ENCODE results near the gene FCAMR. TPM values are rescaled to one million over a fixed set of nuclear protein-coding genes. Genes with fewer than 3 reads are reported as not detected.

The FCAMR gene
- total RNA-seq, 2 experiments from 2014 or later, result not detected

DNA sequence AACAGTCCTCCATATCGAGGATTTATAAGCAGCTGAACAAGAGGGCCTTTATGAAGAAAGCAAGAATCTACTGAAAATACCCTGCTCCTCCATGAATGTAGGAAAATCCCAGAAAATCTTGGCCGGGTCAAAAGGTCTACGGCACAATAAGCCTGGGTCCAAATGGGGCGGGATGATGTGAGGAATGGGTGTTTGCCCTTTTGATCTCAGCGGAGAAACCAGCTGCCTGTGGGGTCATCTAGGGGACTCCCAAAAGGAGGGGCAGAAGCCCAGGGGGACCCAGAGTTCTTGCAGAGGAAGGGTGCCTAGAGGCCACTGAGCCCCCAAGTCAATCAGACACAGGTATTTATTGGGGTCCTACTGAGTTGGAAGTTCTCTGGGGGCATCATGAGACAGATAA, 12.6 kb downstream of the FCAMR start:
- DNase-seq (no peak), ATAC-seq (no peak)
- no peaks in the 10 kb centered on the region for H3K36me3 Mint-ChIP-seq (ENCODE audit: low read depth)
- ChIA-PET CTCF (interaction anchor here (2.0 to 2.1 kb wide), 2 partner anchors 24 to 93 kb away, joined by 4 to 7 read pairs; partner anchors contain the start of gene IL20), POLR2A (no interaction called here)
- no peaks in the 10 kb centered on the region for H3K9me3 Mint-ChIP-seq
- H3K27me3 Mint-ChIP-seq, result no peaks in the 10 kb centered on the region
- TF ChIP-seq, protein P1, sequence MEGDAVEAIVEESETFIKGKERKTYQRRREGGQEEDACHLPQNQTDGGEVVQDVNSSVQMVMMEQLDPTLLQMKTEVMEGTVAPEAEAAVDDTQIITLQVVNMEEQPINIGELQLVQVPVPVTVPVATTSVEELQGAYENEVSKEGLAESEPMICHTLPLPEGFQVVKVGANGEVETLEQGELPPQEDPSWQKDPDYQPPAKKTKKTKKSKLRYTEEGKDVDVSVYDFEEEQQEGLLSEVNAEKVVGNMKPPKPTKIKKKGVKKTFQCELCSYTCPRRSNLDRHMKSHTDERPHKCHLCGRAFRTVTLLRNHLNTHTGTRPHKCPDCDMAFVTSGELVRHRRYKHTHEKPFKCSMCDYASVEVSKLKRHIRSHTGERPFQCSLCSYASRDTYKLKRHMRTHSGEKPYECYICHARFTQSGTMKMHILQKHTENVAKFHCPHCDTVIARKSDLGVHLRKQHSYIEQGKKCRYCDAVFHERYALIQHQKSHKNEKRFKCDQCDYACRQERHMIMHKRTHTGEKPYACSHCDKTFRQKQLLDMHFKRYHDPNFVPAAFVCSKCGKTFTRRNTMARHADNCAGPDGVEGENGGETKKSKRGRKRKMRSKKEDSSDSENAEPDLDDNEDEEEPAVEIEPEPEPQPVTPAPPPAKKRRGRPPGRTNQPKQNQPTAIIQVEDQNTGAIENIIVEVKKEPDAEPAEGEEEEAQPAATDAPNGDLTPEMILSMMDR (IDR thresholded peaks at IDR 0.05), result no peak
- H3K4me3 Mint-ChIP-seq, result no peak overlapping the region
- intact Hi-C loops (cut with micrococcal nuclease), result no loop called here
- H3K27ac Mint-ChIP-seq, result no peak overlapping the region
- H3K4me1 Mint-ChIP-seq (ENCODE audit: low read depth), result peaks cover 21% of the 10 kb centered on the region

DNA sequence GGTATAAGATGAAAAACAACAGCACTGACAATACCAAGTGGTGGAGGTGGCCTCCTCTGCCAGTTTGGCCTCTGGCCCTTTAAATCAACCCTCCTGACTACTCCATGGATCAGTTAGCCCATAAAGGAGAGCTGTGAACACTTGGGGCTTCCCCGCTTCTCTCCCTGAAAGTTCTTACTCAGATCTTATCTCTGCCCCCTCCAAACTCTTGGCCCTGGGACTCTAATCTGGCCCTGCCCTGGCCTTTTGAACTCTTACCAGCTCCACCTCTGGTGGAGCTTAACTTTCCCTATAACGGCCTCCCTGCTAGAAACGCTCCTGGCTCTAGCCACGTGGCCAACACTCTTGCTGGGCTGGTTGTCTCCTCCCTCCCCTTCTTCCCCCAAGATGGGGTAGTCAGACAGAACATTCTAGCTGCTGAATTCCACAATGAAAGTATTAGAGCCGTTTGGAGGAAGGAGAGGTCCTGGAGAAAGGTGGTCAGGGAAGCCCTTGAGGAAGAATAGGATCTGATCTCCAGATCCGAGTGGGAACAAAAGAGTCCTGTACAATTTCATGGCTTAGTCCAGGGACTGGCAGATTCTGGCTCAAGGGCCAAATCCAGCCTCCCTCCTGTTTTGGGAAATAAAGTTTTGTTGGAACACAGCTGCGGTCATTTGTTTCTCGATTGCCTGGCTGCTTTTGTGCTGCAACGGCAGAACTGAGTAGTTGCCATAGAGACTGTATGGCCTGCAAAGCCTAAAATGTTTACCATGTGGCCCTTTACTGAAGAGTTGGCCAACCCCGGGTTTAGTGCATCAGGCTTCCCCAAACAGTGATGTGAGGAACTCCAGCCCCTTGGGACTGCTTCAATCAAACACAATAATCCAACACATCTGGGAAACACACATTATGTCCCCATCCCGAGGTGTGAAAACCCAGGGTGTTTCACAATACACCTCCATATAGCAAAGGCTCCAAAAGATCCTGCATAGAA, 14.5 kb downstream of the FCAMR start:
- ATAC-seq (peak; percentile 42), DNase-seq (peak; percentile 16)
- H3K27ac Mint-ChIP-seq, result no peak overlapping the region
- H3K27me3 Mint-ChIP-seq, result no peaks in the 10 kb centered on the region
- ChIA-PET POLR2A (interaction anchor here (1.3 kb wide), 1 partner anchor 11 kb away, joined by 5 read pairs; no protein-coding TSS in a partner anchor), CTCF (interaction anchor here (1.1 to 2.1 kb wide), 6 partner anchors 13 to 158 kb away, joined by 3 to 8 read pairs (median 4); partner anchors contain the start of gene IL20)
- H3K4me1 Mint-ChIP-seq (ENCODE audit: low read depth), result peaks cover 14% of the 10 kb centered on the region
- no peaks in the 10 kb centered on the region for H3K9me3 Mint-ChIP-seq
- no peak overlapping the region for H3K4me3 Mint-ChIP-seq
- intact Hi-C loops (cut with micrococcal nuclease), result no loop called here
- TF ChIP-seq, protein P1 (IDR thresholded peaks at IDR 0.05), result no peak
- no peaks in the 10 kb centered on the region for H3K36me3 Mint-ChIP-seq (ENCODE audit: low read depth)

DNA sequence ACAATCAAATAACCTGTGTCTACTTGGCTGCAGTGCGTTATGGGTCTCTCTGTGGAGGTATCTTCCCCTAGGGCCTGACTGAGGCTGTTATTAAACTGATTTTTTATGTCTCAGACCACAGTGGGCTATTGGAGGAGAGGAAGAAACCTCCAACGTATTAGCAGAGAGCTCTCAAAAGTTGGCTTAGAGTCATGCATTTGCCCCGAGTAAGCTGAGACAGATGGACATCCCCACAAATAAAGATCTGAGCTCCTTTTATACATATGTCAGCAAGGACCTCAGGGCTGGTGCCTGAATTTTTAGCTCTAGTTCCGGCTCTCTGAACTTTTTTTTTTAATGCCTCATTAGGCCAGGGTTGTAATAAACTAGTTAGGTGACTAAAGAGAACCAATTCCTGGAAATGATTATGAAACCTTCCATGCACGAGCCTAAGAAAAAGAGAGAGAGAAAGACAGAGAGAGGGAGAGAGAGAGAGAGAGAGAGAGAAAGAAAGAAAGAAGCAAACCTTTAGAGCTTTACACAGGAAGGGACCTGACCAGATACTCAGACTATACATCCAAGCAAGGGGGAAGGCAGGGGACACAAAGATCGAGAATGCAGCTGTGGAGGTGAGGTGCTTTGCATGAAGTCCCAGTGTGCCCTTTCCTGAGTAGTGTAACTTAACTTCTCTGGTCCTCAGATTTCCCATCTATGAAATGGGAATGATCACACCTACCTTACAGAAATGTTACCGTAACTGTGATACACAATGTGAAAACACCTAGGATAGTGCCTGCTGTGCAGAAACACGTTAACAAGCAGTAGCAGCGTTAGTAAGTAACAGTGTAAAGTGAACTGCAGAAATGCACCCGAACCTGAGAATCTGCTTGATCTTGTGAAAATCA, 15.6 kb downstream of the FCAMR start:
- Mint-ChIP-seq H3K27me3 (no peaks in the 10 kb centered on the region), H3K9me3 (no peaks in the 10 kb centered on the region), H3K4me3 (no peak overlapping the region), H3K27ac (no peak overlapping the region), H3K36me3 (ENCODE audit: low read depth) (no peaks in the 10 kb centered on the region), H3K4me1 (ENCODE audit: low read depth) (peaks cover 14% of the 10 kb centered on the region)
- ChIA-PET CTCF (interaction anchor here (0.9 to 2.0 kb wide), 9 partner anchors 12 to 147 kb away, joined by 3 to 8 read pairs (median 6); no protein-coding TSS in a partner anchor), POLR2A (interaction anchor here (0.7 to 1.3 kb wide), 3 partner anchors 13 to 89 kb away, joined by 3 to 5 read pairs (median 3); partner anchors contain the start of gene IL20)
- TF ChIP-seq, protein P1 (IDR thresholded peaks at IDR 0.05), result no peak
- no peak for DNase-seq
- intact Hi-C loops (cut with micrococcal nuclease), result no loop called here
- no peak for ATAC-seq

DNA sequence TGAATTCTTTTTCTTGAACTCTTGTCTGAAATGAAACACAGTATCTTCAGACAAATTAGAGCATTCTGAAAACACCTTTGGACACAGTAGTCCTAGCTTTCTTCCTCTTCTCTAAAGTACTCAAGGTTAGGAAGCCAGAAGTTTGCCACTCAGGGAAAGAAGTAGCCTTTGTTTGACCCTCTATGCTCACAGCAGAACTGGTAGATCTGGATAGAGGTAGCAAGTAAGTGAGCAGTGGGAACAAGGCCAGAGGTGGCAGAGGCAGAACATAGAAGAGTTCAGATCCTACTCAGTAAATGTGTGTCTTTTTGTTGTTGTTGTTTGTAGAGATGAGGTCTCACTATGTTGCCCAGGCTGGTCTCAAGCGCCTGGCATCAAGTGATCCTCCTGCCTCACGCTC, 16.6 kb downstream of the FCAMR start:
- Mint-ChIP-seq H3K36me3 (ENCODE audit: low read depth) (no peaks in the 10 kb centered on the region), H3K27ac (no peak overlapping the region), H3K27me3 (no peaks in the 10 kb centered on the region), H3K4me1 (ENCODE audit: low read depth) (peaks cover 14% of the 10 kb centered on the region), H3K4me3 (no peak overlapping the region), H3K9me3 (no peaks in the 10 kb centered on the region)
- DNase-seq, result no peak
- TF ChIP-seq, protein P1 (IDR thresholded peaks at IDR 0.05), result no peak
- intact Hi-C loops (cut with micrococcal nuclease), result no loop called here
- CTCF ChIA-PET, result interaction anchor here (1.5 to 2.0 kb wide), 2 partner anchors 18 to 29 kb away, joined by 6 to 8 read pairs; no protein-coding TSS in a partner anchor
- POLR2A ChIA-PET, result no interaction called here
- ATAC-seq, result no peak

Measured in activated CD8-positive, alpha-beta T cell treated with anti-CD3 and anti-CD28 coated beads for 36 hours (primary cell).